K562 (cell line): ENCODE data around the gene FAM89B. TPM values are rescaled to one million over a fixed set of nuclear protein-coding genes. Genes with fewer than 3 reads are reported as not detected.

Experiments used
- CBFA2T2 ChIP-seq: fragments of 450-650 bp; conservative IDR thresholded peaks from 2 replicates; pipeline ENCODE4 v1.6.1; 2017; ENCODE audit warnings: mild to moderate bottlenecking
- ELF1 ChIP-seq: fragments of 200-800 bp; sonication (Bioruptor generic); IDR thresholded peaks from 2 replicates; pipeline ENCODE4 v1.6.1; 2016; ENCODE audit warnings: missing genetic modification characterization, missing compliant biosample characterization
- ELF2 ChIP-seq: fragments of 250-450 bp; sonication (Bioruptor Pico); IDR thresholded peaks from 2 replicates; pipeline ENCODE4 v1.5.0; 2021; ENCODE audit warnings: mild to moderate bottlenecking
- FIP1L1 ChIP-seq: fragments of 200-400 bp; formaldehyde crosslinking; IDR thresholded peaks from 2 replicates; pipeline ENCODE4 v1.6.1; 2018; ENCODE audit warnings: mild to moderate bottlenecking, low read depth, low read length; ENCODE audit not compliant: poor library complexity, severe bottlenecking
- HSF4 ChIP-seq: fragments of 250-450 bp; sonication (Bioruptor Pico); IDR thresholded peaks from 2 replicates; pipeline ENCODE4 v2.1.2; 2022; ENCODE audit warnings: mild to moderate bottlenecking, moderate library complexity, borderline replicate concordance
- MAFK ChIP-seq: IDR thresholded peaks from 2 replicates; pipeline ENCODE4 v1.6.1; 2011; ENCODE audit warnings: low read length, improper control_type of control experiment
- MEF2A ChIP-seq: IDR thresholded peaks from 2 replicates; pipeline ENCODE4 v1.6.1; 2011; ENCODE audit warnings: low read depth, mild to moderate bottlenecking, low read length, moderate library complexity; ENCODE audit not compliant: control insufficient read depth
- MTA3 ChIP-seq: fragments of 450-650 bp; formaldehyde crosslinking; IDR thresholded peaks from 2 replicates; pipeline ENCODE4 v1.6.1; 2017; ENCODE audit warnings: mild to moderate bottlenecking, borderline replicate concordance
- NEUROD1 ChIP-seq: fragments of 150-350 bp; IDR thresholded peaks from 2 replicates; pipeline ENCODE4 v1.6.1; 2014; ENCODE audit warnings: borderline replicate concordance, low read length, low read depth; ENCODE audit not compliant: partially characterized antibody
- NFXL1 ChIP-seq: fragments of 450-650 bp; formaldehyde crosslinking; IDR thresholded peaks from 2 replicates; pipeline ENCODE4 v1.4.0; 2021; ENCODE audit warnings: mild to moderate bottlenecking
- PHF20 ChIP-seq: fragments of 450-650 bp; IDR thresholded peaks from 2 replicates; pipeline ENCODE4 v1.6.1; 2018; ENCODE audit not compliant: partially characterized antibody
- PYGO2 ChIP-seq: fragments of 450-650 bp; IDR thresholded peaks from 2 replicates; pipeline ENCODE4 v1.6.1; 2016; ENCODE audit warnings: mild to moderate bottlenecking, missing genetic modification characterization, moderate library complexity, missing compliant biosample characterization
- RBM25 ChIP-seq: fragments of 200-400 bp; formaldehyde crosslinking; IDR thresholded peaks from 2 replicates; pipeline ENCODE4 v1.6.1; 2018; ENCODE audit warnings: low read length, low read depth, moderate library complexity; ENCODE audit not compliant: severe bottlenecking
- SIX5 ChIP-seq, 2 experiments: IDR thresholded peaks; 2 replicates each; pipeline ENCODE4 v1.6.1; 2011; ENCODE audit warnings: low read length in 2 of 2, borderline replicate concordance in 1 of 2, low read depth in 1 of 2, mild to moderate bottlenecking in 1 of 2, moderate library complexity in 1 of 2; ENCODE audit not compliant: insufficient read depth in 1 of 2
- SP1 ChIP-seq: sonication (generic); formaldehyde crosslinking; IDR thresholded peaks from 2 replicates; pipeline ENCODE4 v1.8.1; 2022; ENCODE audit warnings: mild to moderate bottlenecking, missing genetic modification reagents
- TBP ChIP-seq: optimal IDR thresholded peaks from 2 replicates; pipeline ENCODE3; 2011; ENCODE audit warnings: low read depth, low read length, improper control_type of control experiment
- TRIM24 ChIP-seq, 2 experiments: fragments of 450-650 bp; IDR thresholded peaks; 2 replicates each; pipeline ENCODE4 v1.6.1; 2016
- ZKSCAN1 ChIP-seq: fragments of 150-350 bp; IDR thresholded peaks from 2 replicates; pipeline ENCODE4 v1.6.1; 2016; ENCODE audit warnings: low read depth, low read length
- ZNF644 ChIP-seq: fragments of 200-800 bp; sonication (Bioruptor generic); IDR thresholded peaks from 2 replicates; pipeline ENCODE4 v1.6.1; 2016; ENCODE audit warnings: low read depth, missing genetic modification characterization, missing compliant biosample characterization
- ZNF668 ChIP-seq: fragments of 250-450 bp; sonication (Bioruptor Pico); IDR thresholded peaks from 2 replicates; pipeline ENCODE4 v1.8.0; 2022; ENCODE audit warnings: mild to moderate bottlenecking, inconsistent platforms
- polyA plus RNA-seq, 8 experiments: library from polyadenylated mRNA; depleted of rRNA in 4 of 8; stranded (reverse) in 5 of 8; unstranded in 3 of 8; fragments of >200 nt; fragmentation: Nextera tagmentation in 2 of 8; fragmentation: Illumina TruSeq in 1 of 8; extraction: Ambion mirVana in 2 of 8; extraction: Trizol in 1 of 8; gene quantifications; 2 replicates each; pipeline versions ENCODE4 v1.2.1 to v1.2.3, GENCODE V29; 2011 to 2014; ENCODE audit warnings: inconsistent platforms in 1 of 8, missing spikeins in 1 of 8
- total RNA-seq, 7 experiments: library from RNA; depleted of rRNA in 6 of 7; stranded (reverse); fragments of >200 nt in 6 of 7; fragmentation: Illumina TruSeq in 2 of 7; extraction: Trizol in 2 of 7; gene quantifications; 2 replicates each; pipeline versions ENCODE4 v1.2.1 to v1.2.3, GENCODE V29; 2011 to 2021; ENCODE audit warnings: low replicate concordance in 1 of 7
- TF ChIP-seq, protein P1 (sequence below): fragments of 250-450 bp; sonication (Bioruptor Pico); IDR thresholded peaks from 2 replicates; pipeline ENCODE4 v1.5.1; 2021; ENCODE audit warnings: mild to moderate bottlenecking
- TF ChIP-seq, protein P2 (sequence below), 2 experiments: fragments of 200-800 bp in 1 of 2; sonication (Bioruptor generic) in 1 of 2; sonication (generic) in 1 of 2; formaldehyde crosslinking in 1 of 2; IDR thresholded peaks in 1 of 2; conservative IDR thresholded peaks in 1 of 2; 2 replicates each; pipeline versions ENCODE4 v1.5.0 to v1.6.1; 2016 to 2020; ENCODE audit warnings: missing compliant biosample characterization in 1 of 2, missing genetic modification characterization in 1 of 2, missing genetic modification reagents in 1 of 2
- TF ChIP-seq, protein P3 (sequence below): fragments of 450-650 bp; IDR thresholded peaks from 2 replicates; pipeline ENCODE4 v1.6.1; 2016; ENCODE audit warnings: mild to moderate bottlenecking

Gene FAM89B
- total and polyA plus RNA-seq, 9 of the 15 experiments (the other 6 are each of a cell fraction or from before 2014, with no cell fraction given): 0.32 to 27.6 (median 11.9) TPM

DNA sequence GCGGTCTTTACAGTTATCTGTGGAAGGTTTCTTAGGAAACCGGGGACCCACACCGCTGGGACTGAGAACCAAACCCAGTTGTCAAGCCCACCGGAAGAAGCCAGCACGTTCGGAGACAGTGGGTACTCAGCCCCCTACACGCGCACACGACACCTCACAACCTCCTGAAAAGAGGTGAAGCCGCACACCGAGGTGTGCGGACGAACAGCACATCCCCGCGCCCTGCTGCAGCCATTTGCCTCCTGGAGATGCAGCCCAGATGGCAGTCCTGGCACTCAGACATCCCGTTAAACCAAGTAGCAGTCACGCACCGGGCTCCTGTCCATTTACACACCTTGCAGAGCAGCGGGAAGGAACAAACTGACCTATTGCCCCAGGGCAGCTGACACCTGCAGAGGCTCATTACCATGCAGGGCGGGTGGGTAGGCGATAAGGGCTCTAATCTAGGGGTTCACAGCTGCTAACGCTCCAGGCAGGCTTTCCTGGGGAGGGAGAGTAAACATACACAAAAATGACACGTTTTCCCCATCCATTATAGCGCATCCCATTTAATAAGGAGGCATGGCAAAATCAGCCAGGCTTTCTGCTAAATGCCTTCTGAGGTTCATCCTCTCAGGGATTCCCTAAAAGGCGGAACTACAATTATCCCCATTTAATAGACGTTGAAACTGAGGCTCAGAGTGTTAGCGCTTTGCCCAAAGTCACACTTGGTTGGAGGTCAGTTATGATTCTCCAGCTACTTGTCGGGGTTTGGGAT, 2.7 kb downstream of the FAM89B start (continued):
- no peak for TF ChIP-seq ZNF644
- peak; percentile 92; the same call in 1 of the 2 replicates for TF ChIP-seq SP1 (CRISPR knock-in tag)
- 0 out of 2 replicates have a peak, but pooled peaks have one; percentile 35 for TF ChIP-seq MTA3
- no peak for TF ChIP-seq NEUROD1
- TF ChIP-seq ELF2 (CRISPR knock-in tag): no peak; the same call in 1 of the 2 replicates
- TF ChIP-seq PYGO2: no peak; the same call in 1 of the 2 replicates
- TF ChIP-seq ELF1 (tag): no peak
- TF ChIP-seq, protein P1, sequence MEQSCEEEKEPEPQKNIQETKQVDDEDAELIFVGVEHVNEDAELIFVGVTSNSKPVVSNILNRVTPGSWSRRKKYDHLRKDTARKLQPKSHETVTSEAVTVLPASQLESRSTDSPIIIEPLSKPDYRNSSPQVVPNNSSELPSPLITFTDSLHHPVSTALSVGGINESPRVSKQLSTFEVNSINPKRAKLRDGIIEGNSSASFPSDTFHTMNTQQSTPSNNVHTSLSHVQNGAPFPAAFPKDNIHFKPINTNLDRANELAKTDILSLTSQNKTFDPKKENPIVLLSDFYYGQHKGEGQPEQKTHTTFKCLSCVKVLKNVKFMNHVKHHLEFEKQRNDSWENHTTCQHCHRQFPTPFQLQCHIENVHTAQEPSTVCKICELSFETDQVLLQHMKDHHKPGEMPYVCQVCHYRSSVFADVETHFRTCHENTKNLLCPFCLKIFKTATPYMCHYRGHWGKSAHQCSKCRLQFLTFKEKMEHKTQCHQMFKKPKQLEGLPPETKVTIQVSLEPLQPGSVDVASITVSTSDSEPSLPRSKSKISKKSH: no peak
- TF ChIP-seq MEF2A: no peak
- TF ChIP-seq ZNF668 (CRISPR knock-in tag): 0 out of 2 replicates have a peak, but pooled peaks have one; percentile 47
- no peak for TF ChIP-seq FIP1L1
- TF ChIP-seq MAFK: no peak; the same call in 1 of the 2 replicates
- TF ChIP-seq TRIM24 (IDR thresholded peaks at IDR 0.05): peak; percentile 91 to 94
- no peak for TF ChIP-seq HSF4 (CRISPR knock-in tag)
- TF ChIP-seq CBFA2T2: peak; percentile 97
- TF ChIP-seq, protein P2, sequence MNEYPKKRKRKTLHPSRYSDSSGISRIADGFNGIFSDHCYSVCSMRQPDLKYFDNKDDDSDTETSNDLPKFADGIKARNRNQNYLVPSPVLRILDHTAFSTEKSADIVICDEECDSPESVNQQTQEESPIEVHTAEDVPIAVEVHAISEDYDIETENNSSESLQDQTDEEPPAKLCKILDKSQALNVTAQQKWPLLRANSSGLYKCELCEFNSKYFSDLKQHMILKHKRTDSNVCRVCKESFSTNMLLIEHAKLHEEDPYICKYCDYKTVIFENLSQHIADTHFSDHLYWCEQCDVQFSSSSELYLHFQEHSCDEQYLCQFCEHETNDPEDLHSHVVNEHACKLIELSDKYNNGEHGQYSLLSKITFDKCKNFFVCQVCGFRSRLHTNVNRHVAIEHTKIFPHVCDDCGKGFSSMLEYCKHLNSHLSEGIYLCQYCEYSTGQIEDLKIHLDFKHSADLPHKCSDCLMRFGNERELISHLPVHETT (CRISPR knock-in tag; conservative IDR thresholded peaks at IDR 0.05 in 1 of 2, IDR thresholded peaks at IDR 0.05 in 1 of 2): no peak
- TF ChIP-seq, protein P3, sequence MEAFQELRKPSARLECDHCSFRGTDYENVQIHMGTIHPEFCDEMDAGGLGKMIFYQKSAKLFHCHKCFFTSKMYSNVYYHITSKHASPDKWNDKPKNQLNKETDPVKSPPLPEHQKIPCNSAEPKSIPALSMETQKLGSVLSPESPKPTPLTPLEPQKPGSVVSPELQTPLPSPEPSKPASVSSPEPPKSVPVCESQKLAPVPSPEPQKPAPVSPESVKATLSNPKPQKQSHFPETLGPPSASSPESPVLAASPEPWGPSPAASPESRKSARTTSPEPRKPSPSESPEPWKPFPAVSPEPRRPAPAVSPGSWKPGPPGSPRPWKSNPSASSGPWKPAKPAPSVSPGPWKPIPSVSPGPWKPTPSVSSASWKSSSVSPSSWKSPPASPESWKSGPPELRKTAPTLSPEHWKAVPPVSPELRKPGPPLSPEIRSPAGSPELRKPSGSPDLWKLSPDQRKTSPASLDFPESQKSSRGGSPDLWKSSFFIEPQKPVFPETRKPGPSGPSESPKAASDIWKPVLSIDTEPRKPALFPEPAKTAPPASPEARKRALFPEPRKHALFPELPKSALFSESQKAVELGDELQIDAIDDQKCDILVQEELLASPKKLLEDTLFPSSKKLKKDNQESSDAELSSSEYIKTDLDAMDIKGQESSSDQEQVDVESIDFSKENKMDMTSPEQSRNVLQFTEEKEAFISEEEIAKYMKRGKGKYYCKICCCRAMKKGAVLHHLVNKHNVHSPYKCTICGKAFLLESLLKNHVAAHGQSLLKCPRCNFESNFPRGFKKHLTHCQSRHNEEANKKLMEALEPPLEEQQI: no peak
- TF ChIP-seq SIX5 (IDR thresholded peaks at IDR 0.05; ENCODE audit: borderline replicate concordance in 1 of 2, insufficient read depth in 1 of 2, low read depth in 1 of 2, low read length in 2 of 2): no peak
- TF ChIP-seq RBM25: peak; percentile 99
- no peak for TF ChIP-seq PHF20
- no peak; the same call in 1 of the 2 replicates for TF ChIP-seq ZKSCAN1
- no peak for TF ChIP-seq NFXL1
- no peak for TF ChIP-seq TBP
